Gastrocnemius medialis (tissue), 4 donors: ENCODE results near the gene MARCKS. TPM values are rescaled to one million over a fixed set of nuclear protein-coding genes. Genes with fewer than 3 reads are reported as not detected.

Source experiments
- ATAC-seq, 2 donors: fragments of 150-250 bp; one replicate each; pipeline ENCODE4 v1.9.1; 2016
- DNase-seq, 2 donors: peaks; one replicate each; pipeline ENCODE4 v3.0.0-alpha.2; 2019
- H3K27ac ChIP-seq, 4 donors: fragments of 200-600 bp; sonication (generic); 1 replicate in 1 of 4; 2 replicates in 3 of 4; pipeline ENCODE4 v1.5.1; 2016 to 2018; ENCODE audit warnings: mild to moderate bottlenecking in 2 of 4, moderate library complexity in 1 of 4
- H3K27me3 ChIP-seq, 3 donors: fragments of 200-600 bp; sonication (generic) in 2 of 3; 1 replicate in 1 of 3; 2 replicates in 2 of 3; pipeline versions ENCODE4 v1.5.1 to v1.6.0; 2016 to 2019; ENCODE audit warnings: mild to moderate bottlenecking in 1 of 3, moderate library complexity in 1 of 3
- H3K36me3 ChIP-seq, 2 donors: fragments of 200-600 bp; sonication (generic) in 1 of 2; one replicate each; pipeline ENCODE4 v1.5.1; 2017 to 2018
- H3K4me1 ChIP-seq, 2 donors: fragments of 200-600 bp; sonication (generic) in 1 of 2; one replicate each; pipeline ENCODE4 v1.5.1; 2016 to 2017; ENCODE audit warnings: mild to moderate bottlenecking in 2 of 2
- H3K4me3 ChIP-seq, 4 donors: fragments of 200-600 bp; sonication (generic) in 3 of 4; 1 replicate in 1 of 4; 2 replicates in 3 of 4; pipeline ENCODE4 v1.5.1; 2016 to 2019; ENCODE audit warnings: mild to moderate bottlenecking in 2 of 4
- H3K9me3 ChIP-seq, 3 donors: fragments of 200-600 bp; sonication (generic) in 2 of 3; 1 replicate in 1 of 3; 2 replicates in 2 of 3; pipeline ENCODE4 v1.5.1; 2016 to 2019
- CTCF ChIP-seq, 5 experiments: fragments of 450-650 bp in 3 of 5; fragments of 200-600 bp in 2 of 5; sonication (generic) in 2 of 5; IDR thresholded peaks in 4 of 5; conservative IDR thresholded peaks in 1 of 5; 1 replicate in 4 of 5; 2 replicates in 1 of 5; pipeline ENCODE4 v1.5.1; 2016 to 2019; ENCODE audit warnings: antibody characterized with exemption in 5 of 5, mild to moderate bottlenecking in 3 of 5, moderate library complexity in 3 of 5
- POLR2A ChIP-seq, 2 donors: fragments of 450-650 bp; IDR thresholded peaks; one replicate each; pipeline ENCODE4 v1.6.1; 2017; ENCODE audit warnings: antibody characterized with exemption in 2 of 2, mild to moderate bottlenecking in 2 of 2, moderate library complexity in 2 of 2
- in situ Hi-C, 4 donors: fragments of 200-750 bp; cut with MboI; loops; one replicate each; pipeline versions ENCODE4 v1.15.0 to v1.8.0; 2017; ENCODE audit warnings: low sequenced_read_pairs in 4 of 4
- intact Hi-C: fragments of 100-400 bp; cut with DNase I; formaldehyde crosslinking; loops from one replicate; pipeline ENCODE4 v1.15.1; 2023; ENCODE audit warnings: low total_unique reads
- total RNA-seq, 4 donors: library from RNA; depleted of rRNA; stranded (reverse); fragments of >200 nt; gene quantifications; one replicate each; pipeline versions ENCODE4 v1.1.0 to v1.2.3, GENCODE V29; 2016

The MARCKS gene
- total RNA-seq, result 1 to 10 TPM; 4.3 to 7.1 (median 5.4) TPM

GRCh38 chr6:113856625-113857555 lies at the start of gene MARCKS:
Gene MARCKS, plus strand, starts transcription at chr6:113857345. Its CDS starts 401 bp downstream, at chr6:113857746.
- Histone ChIP-seq H3K4me3 (peak within 1 kb of the TSS; percentile 70 to 94 (median 75)), H3K4me1 (no peaks in the 10 kb centered on the region), H3K36me3 (no peaks in the 10 kb centered on the region), H3K27me3 (no peaks in the 10 kb centered on the region), H3K27ac (peak within 1 kb of the TSS; percentile 83 to 93 (median 90)), H3K9me3 (no peaks in the 10 kb centered on the region)
- DNase-seq, result peak; percentile 50 to 60
- TF ChIP-seq POLR2A (IDR thresholded peaks at IDR 0.05) (peak; percentile 48 to 78), CTCF (IDR thresholded peaks at IDR 0.05 in 4 of 5, conservative IDR thresholded peaks at IDR 0.05 in 1 of 5) (no peak)
- in situ Hi-C loops (loop anchor here in 2 of 4 donors (5.0 to 25.0 kb wide), 2 partner anchors 545 to 550 kb away; no protein-coding TSS in a partner anchor), intact Hi-C loops (loop anchor here (10.0 kb wide), 3 partner anchors 262 to 442 kb away; no protein-coding TSS in a partner anchor)
- peak; percentile 18 to 21 for ATAC-seq

GRCh38 chr6:113809826-113810225 lies 47.3 kb upstream of the MARCKS start:
- intact Hi-C loops, result no loop called here
- ATAC-seq, result no peak
- TF ChIP-seq POLR2A (IDR thresholded peaks at IDR 0.05) (no peak), CTCF (IDR thresholded peaks at IDR 0.05 in 4 of 5, conservative IDR thresholded peaks at IDR 0.05 in 1 of 5) (no peak)

GRCh38 chr6:113813142-113813541 lies 44.0 kb upstream of the MARCKS start:
- no peaks in the 10 kb centered on the region for H3K9me3 ChIP-seq
- DNase-seq (no peak), ATAC-seq (no peak)
- no peaks in the 10 kb centered on the region for H3K4me1 ChIP-seq
- no peak overlapping the region for H3K4me3 ChIP-seq
- in situ Hi-C loops (no loop called here), intact Hi-C loops (no loop called here)
- TF ChIP-seq POLR2A (IDR thresholded peaks at IDR 0.05) (no peak), CTCF (IDR thresholded peaks at IDR 0.05 in 4 of 5, conservative IDR thresholded peaks at IDR 0.05 in 1 of 5) (no peak)
- no peaks in the 10 kb centered on the region for H3K27me3 ChIP-seq
- no peak overlapping the region for H3K27ac ChIP-seq
- H3K36me3 ChIP-seq, result no peaks in the 10 kb centered on the region

More at GRCh38 chr6:113809826-113810225, 47.3 kb upstream of the MARCKS start:
- no peak for DNase-seq
- Histone ChIP-seq H3K9me3 (no peaks in the 10 kb centered on the region), H3K4me3 (no peak overlapping the region), H3K36me3 (no peaks in the 10 kb centered on the region), H3K27ac (no peak overlapping the region), H3K4me1 (no peaks in the 10 kb centered on the region), H3K27me3 (no peaks in the 10 kb centered on the region)
- in situ Hi-C loops, result no loop called here

- DNase-seq (no peak), ATAC-seq (no peak)
- TF ChIP-seq POLR2A (IDR thresholded peaks at IDR 0.05) (no peak), CTCF (IDR thresholded peaks at IDR 0.05 in 4 of 5, conservative IDR thresholded peaks at IDR 0.05 in 1 of 5) (no peak)
- no peak overlapping the region for H3K27ac ChIP-seq
- no peaks in the 10 kb centered on the region for H3K9me3 ChIP-seq
- no peaks in the 10 kb centered on the region for H3K4me1 ChIP-seq
- intact Hi-C loops, result no loop called here
- no peaks in the 10 kb centered on the region for H3K36me3 ChIP-seq
- no peak overlapping the region for H3K4me3 ChIP-seq
- H3K27me3 ChIP-seq, result no peaks in the 10 kb centered on the region
- in situ Hi-C loops, result no loop called here
These were observed 38.6 kb upstream of the MARCKS start for GRCh38 chr6:113818578-113818977.
